Epithelial cell of esophagus (primary cell): ENCODE results near the gene SLC7A5.
A peak's percentile ranks its signal among the peaks of the same experiment; 100 is the strongest.

Source experiments
- DNase-seq: peaks from one replicate; pipeline ENCODE4 v3.0.0; 2010; ENCODE audit warnings: low read depth
- H3K4me3 ChIP-seq: 2 replicates; pipeline ENCODE4 v1.5.1; 2011; ENCODE audit warnings: mild to moderate bottlenecking, low read length, control low read depth
- TF ChIP-seq, protein P1 (sequence below): IDR thresholded peaks from 2 replicates; pipeline ENCODE4 v1.5.1; 2011; ENCODE audit warnings: low read depth, mild to moderate bottlenecking, low read length, control low read depth, inconsistent platforms; ENCODE audit not compliant: insufficient read depth; ENCODE audit errors: missing control alignments

SLC7A5 gene

DNA sequence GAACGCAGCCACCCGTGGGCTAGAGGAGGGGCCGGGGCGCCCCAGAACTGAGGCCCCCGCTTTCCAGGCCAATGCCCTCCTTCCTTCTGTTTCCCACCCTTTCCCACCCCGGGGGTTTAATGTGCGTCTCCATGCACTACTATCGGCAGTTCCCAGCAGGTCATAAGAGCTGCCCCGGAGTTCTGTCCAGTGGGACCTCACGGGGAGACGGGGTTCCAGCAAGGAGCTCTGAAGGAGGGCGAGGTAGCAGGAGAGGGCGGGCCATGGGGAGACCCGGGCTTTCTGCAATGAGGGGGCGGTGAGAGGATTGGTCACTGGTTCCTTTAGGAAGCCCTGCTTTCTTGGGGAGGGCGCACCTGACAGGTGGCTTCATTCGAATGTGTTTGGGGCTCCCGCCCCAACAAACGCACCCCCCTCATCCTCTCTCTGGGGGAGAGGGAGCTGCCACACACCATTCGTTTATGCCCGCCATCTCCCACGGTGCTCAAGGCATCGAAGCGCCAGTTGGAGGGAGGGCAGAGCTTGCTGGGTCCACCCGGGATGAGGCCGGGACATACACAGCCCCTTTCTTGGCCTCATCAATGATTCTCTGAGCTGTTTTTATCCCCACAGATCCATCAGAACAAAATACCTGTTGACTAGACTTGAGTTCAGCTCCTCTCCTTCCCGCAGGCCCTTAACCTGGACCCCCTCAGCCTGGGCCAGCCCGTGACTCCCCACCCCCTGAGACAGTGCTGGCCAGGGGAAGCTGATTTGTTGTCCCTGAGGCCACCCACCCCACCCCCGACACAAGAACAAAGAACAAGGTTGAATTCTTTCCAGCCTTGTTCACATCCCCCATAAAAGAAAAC lies 44.1 kb downstream of the SLC7A5 start:
- H3K4me3 ChIP-seq, result no peak overlapping the region
- no peak for DNase-seq
- TF ChIP-seq, protein P1, sequence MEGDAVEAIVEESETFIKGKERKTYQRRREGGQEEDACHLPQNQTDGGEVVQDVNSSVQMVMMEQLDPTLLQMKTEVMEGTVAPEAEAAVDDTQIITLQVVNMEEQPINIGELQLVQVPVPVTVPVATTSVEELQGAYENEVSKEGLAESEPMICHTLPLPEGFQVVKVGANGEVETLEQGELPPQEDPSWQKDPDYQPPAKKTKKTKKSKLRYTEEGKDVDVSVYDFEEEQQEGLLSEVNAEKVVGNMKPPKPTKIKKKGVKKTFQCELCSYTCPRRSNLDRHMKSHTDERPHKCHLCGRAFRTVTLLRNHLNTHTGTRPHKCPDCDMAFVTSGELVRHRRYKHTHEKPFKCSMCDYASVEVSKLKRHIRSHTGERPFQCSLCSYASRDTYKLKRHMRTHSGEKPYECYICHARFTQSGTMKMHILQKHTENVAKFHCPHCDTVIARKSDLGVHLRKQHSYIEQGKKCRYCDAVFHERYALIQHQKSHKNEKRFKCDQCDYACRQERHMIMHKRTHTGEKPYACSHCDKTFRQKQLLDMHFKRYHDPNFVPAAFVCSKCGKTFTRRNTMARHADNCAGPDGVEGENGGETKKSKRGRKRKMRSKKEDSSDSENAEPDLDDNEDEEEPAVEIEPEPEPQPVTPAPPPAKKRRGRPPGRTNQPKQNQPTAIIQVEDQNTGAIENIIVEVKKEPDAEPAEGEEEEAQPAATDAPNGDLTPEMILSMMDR, result no peak

- DNase-seq, result no peak
- TF ChIP-seq, protein P1, result no peak
- H3K4me3 ChIP-seq, result no peak overlapping the region
Measured at GRCh38 chr16:87824016-87824990, 45.0 kb downstream of the SLC7A5 start.

GRCh38 chr16:87823181-87823929 lies 46.0 kb downstream of the SLC7A5 start:
- TF ChIP-seq, protein P1, result no peak
- H3K4me3 ChIP-seq, result no peak overlapping the region
- peak; percentile 85 for DNase-seq

DNA sequence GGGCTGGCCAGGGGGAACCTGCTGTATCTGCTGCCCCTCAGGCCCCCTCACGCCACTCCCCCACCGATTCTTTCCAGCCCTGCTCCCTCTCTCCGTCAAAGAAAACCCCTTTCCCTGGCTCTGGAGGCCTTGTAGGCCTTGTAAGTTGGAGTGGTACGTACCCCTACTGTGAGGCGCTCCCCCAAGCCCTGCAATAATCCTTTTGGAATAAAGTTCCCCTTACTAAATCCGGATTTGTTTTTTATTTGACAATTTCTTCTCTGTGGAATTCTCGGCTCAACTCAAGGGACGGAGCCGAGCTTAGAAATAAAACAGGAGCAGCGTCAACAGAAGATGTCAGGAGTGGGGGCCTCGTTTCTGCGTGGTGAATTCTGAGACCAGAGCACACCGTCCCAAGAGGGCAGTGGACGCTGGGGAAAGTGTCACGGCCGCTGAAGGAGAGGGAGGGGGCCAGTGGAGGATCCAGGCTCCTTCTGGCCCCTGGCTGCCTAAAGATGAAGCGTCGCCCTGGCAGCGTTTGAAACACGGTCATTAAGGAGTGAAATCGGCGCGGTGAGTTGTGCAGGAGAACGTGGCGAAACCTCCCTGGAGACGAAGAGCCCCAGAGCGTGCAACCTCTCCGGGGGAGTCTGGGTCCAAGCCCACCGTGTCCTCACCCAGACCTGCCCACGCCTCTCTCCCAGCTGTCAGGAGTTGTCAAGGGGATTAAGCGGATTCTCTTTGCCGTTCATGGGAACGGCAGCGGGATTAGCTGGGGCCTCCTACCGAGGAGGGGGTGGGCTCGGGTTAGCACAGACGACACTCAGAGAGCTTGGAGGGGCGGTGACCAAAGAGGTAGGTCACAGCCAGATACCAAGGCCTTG lies 47.0 kb downstream of the SLC7A5 start:
- no peak overlapping the region for H3K4me3 ChIP-seq
- no peak for DNase-seq
- TF ChIP-seq, protein P1, result no peak

DNA sequence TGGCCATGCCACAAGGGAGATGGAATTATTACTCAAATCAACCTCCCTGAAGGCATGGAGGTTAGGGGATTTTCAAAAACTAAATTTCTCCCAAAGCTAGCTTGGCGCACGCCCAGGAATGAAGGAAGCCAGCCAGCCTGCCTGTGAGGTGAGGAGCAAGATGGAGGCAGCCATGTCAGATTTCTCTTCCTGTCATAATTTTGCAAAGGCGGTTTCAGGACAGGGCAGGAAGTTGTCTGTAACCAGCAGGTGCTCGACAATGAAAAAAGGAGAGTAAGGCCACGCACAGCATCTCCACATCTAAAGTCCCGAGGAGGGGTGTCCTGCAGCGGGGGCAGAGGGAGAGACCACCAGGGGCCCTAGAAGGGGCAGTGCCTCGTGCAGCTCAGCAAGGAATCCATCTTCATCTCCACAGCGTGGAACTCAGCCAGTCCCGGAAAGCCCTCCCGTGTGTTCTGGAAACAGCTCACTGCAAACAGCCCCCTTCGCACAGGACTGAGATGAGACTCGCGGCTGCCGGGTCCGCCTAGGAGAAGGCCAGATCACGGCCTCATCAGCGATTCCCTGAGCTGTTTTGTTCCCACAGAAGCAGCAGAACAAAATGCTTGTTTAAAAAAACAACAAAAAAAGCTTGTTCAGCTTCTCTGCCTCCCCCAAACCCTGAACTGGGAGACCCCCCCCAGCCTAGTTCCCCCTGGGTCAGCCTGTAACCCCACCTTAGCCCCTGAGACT lies 47.8 kb downstream of the SLC7A5 start:
- H3K4me3 ChIP-seq, result no peak overlapping the region
- DNase-seq, result no peak
- TF ChIP-seq, protein P1, result no peak

GRCh38 chr16:87819983-87820382 lies 49.3 kb downstream of the SLC7A5 start:
- TF ChIP-seq, protein P1, result no peak
- no peak for DNase-seq
- H3K4me3 ChIP-seq, result no peak overlapping the region
